Stomach (tissue), 9 donors: ENCODE results near the gene ALAD. TPM values are rescaled to one million over a fixed set of nuclear protein-coding genes. Genes with fewer than 3 reads are reported as not detected.

Experiments used
- DNase-seq, 2 donors: peaks; one replicate each; pipeline versions ENCODE4 v3.0.0 to v3.0.0-alpha.2; 2013 to 2019
- H3K27ac ChIP-seq, 5 donors: fragments of 200-600 bp in 4 of 5; sonication (generic) in 4 of 5; one replicate each; pipeline ENCODE4 v1.5.1; 2013 to 2019; ENCODE audit warnings: mild to moderate bottlenecking in 1 of 5, moderate library complexity in 1 of 5
- H3K27me3 ChIP-seq, 3 donors: fragments of 200-600 bp; sonication (generic); one replicate each; pipeline ENCODE4 v1.5.1; 2017 to 2019; ENCODE audit warnings: mixed run types in 1 of 3
- H3K36me3 ChIP-seq, 4 donors: fragments of 200-600 bp; sonication (generic); 1 replicate in 3 of 4; 2 replicates in 1 of 4; pipeline ENCODE4 v1.5.1; 2016 to 2019
- H3K4me1 ChIP-seq, 4 donors: fragments of 200-600 bp; sonication (generic); one replicate each; pipeline ENCODE4 v1.5.1; 2016 to 2019
- H3K4me3 ChIP-seq, 4 donors: fragments of 200-600 bp; sonication (generic) in 3 of 4; one replicate each; pipeline ENCODE4 v1.5.1; 2016 to 2019; ENCODE audit warnings: mild to moderate bottlenecking in 1 of 4
- H3K9me3 ChIP-seq, 4 donors: fragments of 200-600 bp; sonication (generic); one replicate each; pipeline ENCODE4 v1.5.1; 2016 to 2019
- EP300 ChIP-seq: sonication (generic); formaldehyde crosslinking; IDR thresholded peaks from one replicate; pipeline ENCODE4 v1.6.1; 2017; ENCODE audit warnings: antibody characterized with exemption
- POLR2A ChIP-seq, 4 donors: fragments of 450-650 bp; IDR thresholded peaks; one replicate each; pipeline ENCODE4 v1.6.1; 2016; ENCODE audit warnings: antibody characterized with exemption in 4 of 4, control low read depth in 2 of 4, mild to moderate bottlenecking in 1 of 4, moderate library complexity in 1 of 4
- POLR2AphosphoS5 ChIP-seq, 3 donors: sonication (generic); formaldehyde crosslinking; IDR thresholded peaks; one replicate each; pipeline ENCODE4 v1.6.1; 2016; ENCODE audit warnings: antibody characterized with exemption in 3 of 3
- WGBS, 5 donors: extraction: QIAGEN DNeasy Blood & Tissue Kit in 3 of 5; methylation state at CpG; one replicate each; pipeline versions ENCODE4 v1.1.5 to v1.1.7; 2013 to 2018; 5-methylcytosine and 5-hydroxymethylcytosine counted together
- intact Hi-C: fragments of 100-400 bp; cut with DNase I; formaldehyde crosslinking; loops from one replicate; pipeline ENCODE4 v1.15.1; 2023; ENCODE audit warnings: low total_unique reads
- polyA plus RNA-seq, 3 donors: library from polyadenylated mRNA; stranded (reverse); fragments of 200-250 nt; gene quantifications; one replicate each; pipeline ENCODE4 v1.2.3, GENCODE V29; 2013
- total RNA-seq, 5 donors: library from RNA; depleted of rRNA; stranded (reverse); fragments of >200 nt; gene quantifications; one replicate each; pipeline versions ENCODE4 v1.1.0 to v1.2.3, GENCODE V29; 2014 to 2016
- TF ChIP-seq, protein P1 (sequence below), 7 experiments: fragments of 450-650 bp in 4 of 7; fragments of 200-600 bp in 3 of 7; sonication (generic) in 3 of 7; IDR thresholded peaks; one replicate each; pipeline ENCODE4 v1.5.1; 2016 to 2019; ENCODE audit warnings: antibody characterized with exemption in 7 of 7, control low read depth in 2 of 7, mild to moderate bottlenecking in 1 of 7
- donor health status: healthy with polysubstance abuse.
- donor health status: Bipolar disorder and iron deficiency.
- donor health status: healthy.

The ALAD gene
- total and polyA plus RNA-seq, 8 donors: 30.8 to 102 (median 52.5) TPM

DNA sequence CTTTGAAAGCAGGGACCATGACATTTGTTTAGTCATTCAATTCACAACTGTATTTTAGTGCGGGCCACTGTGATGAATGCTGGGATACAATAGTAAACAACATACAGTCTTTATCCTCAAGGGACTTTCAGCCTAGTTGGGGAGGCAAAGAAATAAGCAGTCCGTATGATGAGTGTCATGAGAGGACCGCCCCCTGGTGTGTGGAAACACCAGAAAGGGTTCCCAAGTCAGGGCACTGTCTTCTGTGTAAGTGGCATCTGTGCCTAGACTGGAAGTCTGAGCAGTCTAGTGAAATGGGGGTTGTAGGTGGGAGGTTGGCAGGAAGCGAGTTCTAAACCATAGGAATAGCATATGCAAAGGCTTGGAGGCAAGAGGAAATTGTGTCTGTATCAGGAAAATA is 16.3 kb upstream of the ALAD start:
- intact Hi-C loops: no loop called here
- no peak for TF ChIP-seq EP300
- TF ChIP-seq, protein P1, sequence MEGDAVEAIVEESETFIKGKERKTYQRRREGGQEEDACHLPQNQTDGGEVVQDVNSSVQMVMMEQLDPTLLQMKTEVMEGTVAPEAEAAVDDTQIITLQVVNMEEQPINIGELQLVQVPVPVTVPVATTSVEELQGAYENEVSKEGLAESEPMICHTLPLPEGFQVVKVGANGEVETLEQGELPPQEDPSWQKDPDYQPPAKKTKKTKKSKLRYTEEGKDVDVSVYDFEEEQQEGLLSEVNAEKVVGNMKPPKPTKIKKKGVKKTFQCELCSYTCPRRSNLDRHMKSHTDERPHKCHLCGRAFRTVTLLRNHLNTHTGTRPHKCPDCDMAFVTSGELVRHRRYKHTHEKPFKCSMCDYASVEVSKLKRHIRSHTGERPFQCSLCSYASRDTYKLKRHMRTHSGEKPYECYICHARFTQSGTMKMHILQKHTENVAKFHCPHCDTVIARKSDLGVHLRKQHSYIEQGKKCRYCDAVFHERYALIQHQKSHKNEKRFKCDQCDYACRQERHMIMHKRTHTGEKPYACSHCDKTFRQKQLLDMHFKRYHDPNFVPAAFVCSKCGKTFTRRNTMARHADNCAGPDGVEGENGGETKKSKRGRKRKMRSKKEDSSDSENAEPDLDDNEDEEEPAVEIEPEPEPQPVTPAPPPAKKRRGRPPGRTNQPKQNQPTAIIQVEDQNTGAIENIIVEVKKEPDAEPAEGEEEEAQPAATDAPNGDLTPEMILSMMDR (IDR thresholded peaks at IDR 0.05): no peak
- Histone ChIP-seq H3K9me3 (no peaks in the 10 kb centered on the region), H3K4me3 (no peak overlapping the region), H3K27ac (no peak overlapping the region), H3K4me1 (no peaks in the 10 kb centered on the region), H3K36me3 (no peaks in the 10 kb centered on the region), H3K27me3 (no peaks in the 10 kb centered on the region)
- no peak for DNase-seq
- 81 to 91% (median 85%) methylated on average over 4 of the region's 4 CpGs for WGBS, 5 donors

DNA sequence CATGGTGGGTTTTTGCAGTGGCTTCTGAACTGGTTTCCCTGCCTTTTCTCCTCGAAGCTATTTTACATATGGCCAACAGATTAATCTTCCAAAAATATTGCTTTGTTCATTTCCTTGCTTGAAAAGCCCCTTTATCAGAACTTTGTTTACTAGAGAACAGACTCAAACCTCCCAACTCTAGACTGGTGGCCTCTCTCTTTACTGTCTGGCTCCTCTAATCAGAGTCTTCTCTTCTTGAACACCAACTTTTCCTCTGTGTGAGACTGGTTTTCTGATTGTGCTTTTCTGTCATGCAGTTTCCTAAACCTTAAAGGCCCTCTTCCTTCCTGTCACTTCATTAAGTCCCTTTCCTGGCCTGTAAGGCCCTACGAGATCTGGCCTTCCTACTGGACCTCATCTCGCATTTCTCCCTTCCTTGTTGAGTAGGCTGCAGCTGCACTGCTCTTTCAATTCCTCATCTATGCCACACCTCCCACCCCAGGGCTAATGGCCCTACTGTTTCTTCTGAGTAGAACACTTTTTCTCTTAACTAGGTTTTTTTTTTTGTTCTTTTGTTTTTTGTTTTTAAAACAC is 15.2 kb upstream of the ALAD start:
- intact Hi-C loops: no loop called here
- H3K27ac ChIP-seq: no peak overlapping the region
- H3K4me3 ChIP-seq: no peak overlapping the region
- H3K27me3 ChIP-seq: no peaks in the 10 kb centered on the region
- no peak for TF ChIP-seq EP300
- no peak for TF ChIP-seq POLR2AphosphoS5 (IDR thresholded peaks at IDR 0.05)
- TF ChIP-seq, protein P1 (IDR thresholded peaks at IDR 0.05): no peak
- TF ChIP-seq POLR2A (IDR thresholded peaks at IDR 0.05): no peak
- H3K4me1 ChIP-seq: peaks cover 0 to 6% (median 5%) of the 10 kb centered on the region in 4 donors
- H3K36me3 ChIP-seq: no peaks in the 10 kb centered on the region
- 61 to 69% (median 66%) methylated on average over 3 of the region's 3 CpGs for WGBS, 5 donors
- DNase-seq: peak in 1 of 2 donors; percentile 44
- no peaks in the 10 kb centered on the region for H3K9me3 ChIP-seq

DNA sequence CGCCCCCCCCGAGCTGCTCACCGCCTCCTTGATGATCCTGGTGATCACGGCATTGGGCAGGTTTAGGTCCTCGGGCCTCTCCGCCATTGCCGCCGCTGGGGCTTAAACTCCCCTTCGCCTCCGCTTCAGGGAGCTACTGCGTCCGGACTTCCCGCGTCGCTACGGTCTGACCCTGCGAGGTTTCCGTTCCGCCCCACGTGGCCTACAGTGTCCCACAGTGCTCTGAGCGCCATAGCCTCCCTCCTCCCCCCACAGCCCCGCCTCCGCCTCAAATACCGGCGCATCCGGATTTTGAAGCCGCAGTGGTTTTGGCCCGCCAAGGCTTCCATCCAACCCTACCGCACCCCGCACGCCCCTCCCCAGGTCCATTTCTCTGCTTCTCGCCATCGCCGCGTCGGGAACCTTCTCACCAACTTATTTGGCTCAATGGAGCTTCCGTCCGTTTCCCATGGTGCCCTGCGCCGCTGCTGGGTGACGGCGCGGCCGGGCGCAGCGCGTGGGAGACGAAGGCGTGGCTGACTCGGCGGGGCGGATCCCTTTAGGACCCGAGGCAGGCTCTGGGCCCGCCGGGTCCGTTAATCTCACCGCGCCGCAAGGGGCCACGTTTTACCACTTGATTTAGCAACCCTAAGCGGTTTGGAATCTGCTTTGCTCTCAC is 9.3 kb upstream of the ALAD start, which contains the start of the genes C9orf43 and POLE3:
Gene C9orf43 (plus strand): TSS at position 541 of the 658 bp plus-strand sequence. CDS start 2,747 bp downstream, outside the sequence.
Gene POLE3 (minus strand): TSS at position 469 of the 658 bp plus-strand sequence. CDS start 382 bp downstream, at position 87.
- Histone ChIP-seq H3K36me3 (peaks cover 9 to 21% (median 19%) of the 10 kb centered on the region in 4 donors), H3K9me3 (no peaks in the 10 kb centered on the region), H3K27me3 (no peaks in the 10 kb centered on the region), H3K4me3 (peak within 1 kb of the TSS; percentile 78 to 98 (median 88)), H3K4me1 (peaks cover 6 to 44% (median 31%) of the 10 kb centered on the region in 4 donors), H3K27ac (peak within 1 kb of the TSS; percentile 95 to 99 (median 98))
- intact Hi-C loops: no loop called here
- 0% methylated on average over 31 to 61 of the region's 61 CpGs for WGBS, 5 donors
- peak; percentile 95 to 99 for DNase-seq
- TF ChIP-seq EP300: no peak
- TF ChIP-seq, protein P1 (IDR thresholded peaks at IDR 0.05): peak in 1 of 7 experiments; percentile 36
- peak; percentile 78 to 94 (median 84) for TF ChIP-seq POLR2AphosphoS5 (IDR thresholded peaks at IDR 0.05)
- peak in 1 of 4 donors; percentile 31 for TF ChIP-seq POLR2A (IDR thresholded peaks at IDR 0.05)

DNA sequence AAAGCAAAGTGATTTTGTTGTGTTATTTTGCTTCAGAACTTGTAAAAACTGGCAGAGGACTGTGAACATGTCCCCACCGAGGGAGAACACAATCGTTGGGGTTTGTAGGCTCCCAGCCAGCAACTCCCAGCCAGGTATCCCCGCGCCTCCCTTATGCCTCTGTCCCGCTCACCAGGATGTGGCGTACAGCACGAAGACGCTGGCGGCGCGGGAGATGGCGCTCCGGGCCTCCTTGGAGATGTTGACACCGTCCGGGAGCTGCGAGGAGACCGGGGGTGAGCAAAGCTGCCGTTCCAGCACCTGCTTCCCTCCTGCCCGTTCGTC is 8.8 kb upstream of the ALAD start:
- 0 to 2% (median 0%) methylated on average over 13 to 20 of the region's 20 CpGs for WGBS, 5 donors
- peak in 1 of 2 donors; percentile 29 for DNase-seq
- no peaks in the 10 kb centered on the region for H3K9me3 ChIP-seq
- no peak for TF ChIP-seq EP300
- TF ChIP-seq POLR2A (IDR thresholded peaks at IDR 0.05): no peak
- TF ChIP-seq, protein P1 (IDR thresholded peaks at IDR 0.05): no peak
- no peak for TF ChIP-seq POLR2AphosphoS5 (IDR thresholded peaks at IDR 0.05)
- no peaks in the 10 kb centered on the region for H3K27me3 ChIP-seq
- peak overlapping the region; percentile 78 to 98 (median 88) for H3K4me3 ChIP-seq
- H3K27ac ChIP-seq: peak overlapping the region; percentile 95 to 99 (median 98)
- intact Hi-C loops: no loop called here
- peaks cover 6 to 44% (median 31%) of the 10 kb centered on the region in 4 donors for H3K4me1 ChIP-seq
- H3K36me3 ChIP-seq: peaks cover 9 to 21% (median 19%) of the 10 kb centered on the region in 4 donors
